Neural cell (in vitro differentiated cells): ENCODE measurements around the gene RAB3GAP2. TPM values are rescaled to one million over a fixed set of nuclear protein-coding genes. Genes with fewer than 3 reads are reported as not detected.

ENCODE experiments used
- H2AFZ ChIP-seq: fragments of 200-600, 300-800 bp; sonication (generic), shearing (Covaris generic); 2 replicates; pipeline ENCODE4 v1.6.0; 2014; ENCODE audit warnings: low read depth, mild to moderate bottlenecking, antibody characterized with exemption, low read length, moderate library complexity
- H3F3A ChIP-seq: fragments of 200-600 bp; shearing (Covaris generic); 2 replicates; pipeline ENCODE4 v1.6.1; 2016; ENCODE audit warnings: mild to moderate bottlenecking, moderate library complexity, mixed read lengths, antibody characterized with exemption, low read length; ENCODE audit not compliant: insufficient read depth, poor library complexity, severe bottlenecking
- H3K27ac ChIP-seq: fragments of 200-600, 300-800 bp; sonication (generic), shearing (Covaris generic); 2 replicates; pipeline ENCODE4 v1.5.1; 2014; ENCODE audit warnings: mild to moderate bottlenecking, low read length, moderate library complexity
- H3K27me3 ChIP-seq: fragments of 300-800, 200-600 bp; sonication (generic), shearing (Covaris generic); 2 replicates; pipeline ENCODE4 v1.6.0; 2014; ENCODE audit warnings: mild to moderate bottlenecking, low read depth, low read length, moderate library complexity; ENCODE audit not compliant: insufficient read depth
- H3K36me3 ChIP-seq: fragments of 300-800, 200-600 bp; sonication (generic), shearing (Covaris generic); 2 replicates; pipeline ENCODE4 v1.5.1; 2014; ENCODE audit warnings: mild to moderate bottlenecking, antibody characterized with exemption, low read length, moderate library complexity; ENCODE audit not compliant: insufficient read depth
- H3K4me2 ChIP-seq: fragments of 300-800, 200-600 bp; sonication (generic), shearing (Covaris generic); 2 replicates; pipeline ENCODE4 v1.6.0; 2014; ENCODE audit warnings: mild to moderate bottlenecking, low read length
- H3K4me3 ChIP-seq: fragments of 300-800, 200-600 bp; sonication (generic), shearing (Covaris generic); 2 replicates; pipeline ENCODE4 v1.5.1; 2014; ENCODE audit warnings: mild to moderate bottlenecking, low read length, moderate library complexity
- H3K79me2 ChIP-seq: fragments of 200-600 bp; shearing (Covaris generic); replicated peaks from 2 replicates; pipeline ENCODE4 v1.6.0; 2014; ENCODE audit warnings: mild to moderate bottlenecking, low read length, moderate library complexity; ENCODE audit not compliant: insufficient read depth
- H3K9ac ChIP-seq: fragments of 300-800, 200-600 bp; sonication (generic), shearing (Covaris generic); 2 replicates; pipeline ENCODE4 v1.6.1; 2016; ENCODE audit warnings: mild to moderate bottlenecking, low read length, mixed read lengths
- H3K9me2 ChIP-seq: fragments of 200-600 bp; shearing (Covaris generic); 2 replicates; pipeline ENCODE4 v1.6.1; 2016; ENCODE audit warnings: mild to moderate bottlenecking, low read length, mixed read lengths; ENCODE audit not compliant: insufficient read depth
- H3K9me3 ChIP-seq: fragments of 200-600, 300-800 bp; sonication (generic), shearing (Covaris generic); 2 replicates; pipeline ENCODE4 v1.6.1; 2016; ENCODE audit warnings: mild to moderate bottlenecking, mixed run types, low read length, moderate library complexity, mixed read lengths
- H4K20me1 ChIP-seq: fragments of 200-600 bp; shearing (Covaris generic); 2 replicates; pipeline ENCODE4 v1.6.1; 2016; ENCODE audit warnings: mild to moderate bottlenecking, mixed run types; ENCODE audit not compliant: insufficient read depth
- EP300 ChIP-seq: fragments of 450-650 bp; conservative IDR thresholded peaks from 2 replicates; pipeline ENCODE4 v1.6.1; 2014; ENCODE audit warnings: antibody characterized with exemption, mild to moderate bottlenecking, moderate library complexity; ENCODE audit not compliant: poor library complexity, severe bottlenecking
- EZH2 ChIP-seq: fragments of 200-600, 300-800 bp; shearing (Covaris generic), sonication (generic); IDR thresholded peaks from 2 replicates; pipeline ENCODE4 v1.6.1; 2014; ENCODE audit warnings: antibody characterized with exemption, low read length, borderline replicate concordance, mild to moderate bottlenecking; ENCODE audit not compliant: insufficient read depth, poor library complexity, severe bottlenecking
- MXI1 ChIP-seq: fragments of 450-650 bp; conservative IDR thresholded peaks from 2 replicates; pipeline ENCODE4 v1.6.1; 2014; ENCODE audit warnings: antibody characterized with exemption, mild to moderate bottlenecking; ENCODE audit not compliant: poor library complexity, severe bottlenecking
- POLR2AphosphoS5 ChIP-seq: IDR thresholded peaks from 2 replicates; pipeline ENCODE4 v1.6.1; 2012
- RAD21 ChIP-seq: fragments of 450-650 bp; conservative IDR thresholded peaks from 2 replicates; pipeline ENCODE4 v1.6.1; 2014; ENCODE audit warnings: antibody characterized with exemption, mild to moderate bottlenecking, moderate library complexity
- SMC3 ChIP-seq: fragments of 450-650 bp; conservative IDR thresholded peaks from 2 replicates; pipeline ENCODE4 v1.6.1; 2014; ENCODE audit warnings: antibody characterized with exemption, mild to moderate bottlenecking, moderate library complexity; ENCODE audit not compliant: poor library complexity
- TAF1 ChIP-seq: IDR thresholded peaks from 2 replicates; pipeline ENCODE4 v1.6.1; 2012; ENCODE audit warnings: low read depth
- polyA plus RNA-seq: library from polyadenylated mRNA; depleted of rRNA; stranded (reverse); fragments of >200 nt; gene quantifications from 2 replicates; pipeline ENCODE4 v1.2.3, GENCODE V29; 2014
- TF ChIP-seq, protein P1 (sequence below): IDR thresholded peaks from 2 replicates; pipeline ENCODE4 v1.6.1; 2012; ENCODE audit warnings: borderline replicate concordance
- TF ChIP-seq, protein P2 (sequence below): fragments of 450-650 bp; IDR thresholded peaks from 2 replicates; pipeline ENCODE4 v1.5.1; 2014; ENCODE audit warnings: antibody characterized with exemption, mild to moderate bottlenecking, moderate library complexity; ENCODE audit not compliant: poor library complexity, severe bottlenecking

RAB3GAP2 gene
- polyA plus RNA-seq, 1 donor from 2014 or later, result 39.9 TPM

DNA sequence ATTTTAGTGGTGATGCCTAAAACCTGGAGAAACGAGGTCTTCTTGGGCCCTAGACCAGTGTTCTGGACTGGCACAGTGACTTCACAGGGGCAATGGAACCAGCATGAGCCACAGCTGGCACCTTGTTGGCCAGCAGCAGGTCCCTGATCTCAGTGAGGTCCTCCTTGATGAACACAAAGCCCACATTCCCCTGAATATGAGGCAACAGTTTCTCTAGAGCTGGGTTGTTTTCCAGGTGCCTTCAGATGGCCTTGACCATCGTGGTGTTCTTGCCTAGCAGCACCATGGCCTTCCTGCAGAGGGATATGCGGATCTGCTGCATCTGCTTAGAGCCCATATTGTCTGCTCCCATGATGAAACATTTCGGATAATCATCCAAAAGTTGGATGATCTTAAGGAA is 44.9 kb upstream of the RAB3GAP2 start:
- Histone ChIP-seq H3K4me2 (no peak overlapping the region), H4K20me1 (no peaks in the 10 kb centered on the region), H3K9me2 (no peaks in the 10 kb centered on the region), H3K9ac (no peak overlapping the region), H3F3A (no peaks in the 10 kb centered on the region), H3K79me2 (no peaks in the 10 kb centered on the region), H2AFZ (no peak overlapping the region), H3K27me3 (no peaks in the 10 kb centered on the region), H3K4me3 (no peak overlapping the region), H3K27ac (no peak overlapping the region), H3K9me3 (no peaks in the 10 kb centered on the region), H3K36me3 (no peaks in the 10 kb centered on the region)
- TF ChIP-seq EZH2 (no peak), SMC3 (no peak), POLR2AphosphoS5 (no peak), RAD21 (no peak), TAF1 (no peak), MXI1 (no peak), EP300 (no peak)
- TF ChIP-seq, protein P1, sequence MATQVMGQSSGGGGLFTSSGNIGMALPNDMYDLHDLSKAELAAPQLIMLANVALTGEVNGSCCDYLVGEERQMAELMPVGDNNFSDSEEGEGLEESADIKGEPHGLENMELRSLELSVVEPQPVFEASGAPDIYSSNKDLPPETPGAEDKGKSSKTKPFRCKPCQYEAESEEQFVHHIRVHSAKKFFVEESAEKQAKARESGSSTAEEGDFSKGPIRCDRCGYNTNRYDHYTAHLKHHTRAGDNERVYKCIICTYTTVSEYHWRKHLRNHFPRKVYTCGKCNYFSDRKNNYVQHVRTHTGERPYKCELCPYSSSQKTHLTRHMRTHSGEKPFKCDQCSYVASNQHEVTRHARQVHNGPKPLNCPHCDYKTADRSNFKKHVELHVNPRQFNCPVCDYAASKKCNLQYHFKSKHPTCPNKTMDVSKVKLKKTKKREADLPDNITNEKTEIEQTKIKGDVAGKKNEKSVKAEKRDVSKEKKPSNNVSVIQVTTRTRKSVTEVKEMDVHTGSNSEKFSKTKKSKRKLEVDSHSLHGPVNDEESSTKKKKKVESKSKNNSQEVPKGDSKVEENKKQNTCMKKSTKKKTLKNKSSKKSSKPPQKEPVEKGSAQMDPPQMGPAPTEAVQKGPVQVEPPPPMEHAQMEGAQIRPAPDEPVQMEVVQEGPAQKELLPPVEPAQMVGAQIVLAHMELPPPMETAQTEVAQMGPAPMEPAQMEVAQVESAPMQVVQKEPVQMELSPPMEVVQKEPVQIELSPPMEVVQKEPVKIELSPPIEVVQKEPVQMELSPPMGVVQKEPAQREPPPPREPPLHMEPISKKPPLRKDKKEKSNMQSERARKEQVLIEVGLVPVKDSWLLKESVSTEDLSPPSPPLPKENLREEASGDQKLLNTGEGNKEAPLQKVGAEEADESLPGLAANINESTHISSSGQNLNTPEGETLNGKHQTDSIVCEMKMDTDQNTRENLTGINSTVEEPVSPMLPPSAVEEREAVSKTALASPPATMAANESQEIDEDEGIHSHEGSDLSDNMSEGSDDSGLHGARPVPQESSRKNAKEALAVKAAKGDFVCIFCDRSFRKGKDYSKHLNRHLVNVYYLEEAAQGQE, result no peak
- TF ChIP-seq, protein P2, sequence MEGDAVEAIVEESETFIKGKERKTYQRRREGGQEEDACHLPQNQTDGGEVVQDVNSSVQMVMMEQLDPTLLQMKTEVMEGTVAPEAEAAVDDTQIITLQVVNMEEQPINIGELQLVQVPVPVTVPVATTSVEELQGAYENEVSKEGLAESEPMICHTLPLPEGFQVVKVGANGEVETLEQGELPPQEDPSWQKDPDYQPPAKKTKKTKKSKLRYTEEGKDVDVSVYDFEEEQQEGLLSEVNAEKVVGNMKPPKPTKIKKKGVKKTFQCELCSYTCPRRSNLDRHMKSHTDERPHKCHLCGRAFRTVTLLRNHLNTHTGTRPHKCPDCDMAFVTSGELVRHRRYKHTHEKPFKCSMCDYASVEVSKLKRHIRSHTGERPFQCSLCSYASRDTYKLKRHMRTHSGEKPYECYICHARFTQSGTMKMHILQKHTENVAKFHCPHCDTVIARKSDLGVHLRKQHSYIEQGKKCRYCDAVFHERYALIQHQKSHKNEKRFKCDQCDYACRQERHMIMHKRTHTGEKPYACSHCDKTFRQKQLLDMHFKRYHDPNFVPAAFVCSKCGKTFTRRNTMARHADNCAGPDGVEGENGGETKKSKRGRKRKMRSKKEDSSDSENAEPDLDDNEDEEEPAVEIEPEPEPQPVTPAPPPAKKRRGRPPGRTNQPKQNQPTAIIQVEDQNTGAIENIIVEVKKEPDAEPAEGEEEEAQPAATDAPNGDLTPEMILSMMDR, result no peak

DNA sequence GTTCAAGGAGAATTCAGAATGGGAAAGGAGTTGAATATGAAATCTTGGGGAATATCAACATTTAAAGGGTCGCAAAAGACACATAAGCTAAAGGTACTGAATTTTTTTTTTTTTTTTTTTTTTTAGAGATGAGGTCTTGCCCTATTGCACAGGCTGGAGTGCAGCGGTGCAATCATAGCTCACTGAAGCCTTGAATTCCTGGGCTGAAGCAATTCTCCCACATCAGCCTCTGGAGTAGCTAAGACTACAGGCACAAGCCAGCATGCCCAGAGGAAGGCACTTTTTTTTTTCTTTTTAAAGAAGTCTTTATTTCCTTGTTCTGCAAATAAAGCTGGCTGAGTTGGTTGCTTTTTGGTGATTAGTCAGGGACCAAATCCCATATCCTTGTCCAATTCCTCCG is 44.1 kb upstream of the RAB3GAP2 start:
- H3K27ac ChIP-seq, result no peak overlapping the region
- TF ChIP-seq, protein P2, result no peak
- H3K9me2 ChIP-seq, result no peaks in the 10 kb centered on the region
- H3K4me3 ChIP-seq, result no peak overlapping the region
- no peaks in the 10 kb centered on the region for H3K9me3 ChIP-seq
- no peak overlapping the region for H3K9ac ChIP-seq
- H3K27me3 ChIP-seq, result no peaks in the 10 kb centered on the region
- no peaks in the 10 kb centered on the region for H3F3A ChIP-seq
- no peak overlapping the region for H2AFZ ChIP-seq
- no peaks in the 10 kb centered on the region for H3K36me3 ChIP-seq
- H3K4me2 ChIP-seq, result no peak overlapping the region
- H3K79me2 ChIP-seq, result no peaks in the 10 kb centered on the region
- no peaks in the 10 kb centered on the region for H4K20me1 ChIP-seq
